A673 (cell line): ENCODE results near the gene HNRNPH3. TPM values are rescaled to one million over a fixed set of nuclear protein-coding genes. Genes with fewer than 3 reads are reported as not detected.

Experiments used
- BruUV-seq: library from RNA; stranded (reverse); fragments of 400-500 nt; replicated peaks from 2 replicates; lab custom pipeline; 2021; lab: Mats Ljungman, UMichigan
- CTCF ChIA-PET: fragments of 300-600 bp; sonication (Branson Sonifier 250); formaldehyde crosslinking; loops from one replicate; lab custom pipeline; 2022; ENCODE audit warnings: antibody characterized with exemption; lab: Charles Lee
- POLR2A ChIA-PET: fragments of 300-600 bp; sonication (Branson Sonifier 250); formaldehyde crosslinking; loops from one replicate; lab custom pipeline; 2022; ENCODE audit warnings: antibody characterized with exemption; ENCODE audit not compliant: low non-redundant PET; lab: Charles Lee
- DNase-seq: peaks from one replicate; pipeline ENCODE4 v3.0.0-alpha.2; 2015; ENCODE audit warnings: low spot score
- H3K27ac ChIP-seq: fragments of 200-600 bp; sonication (generic); 2 replicates; pipeline ENCODE4 v1.5.1; 2016; ENCODE audit warnings: mixed run types, low read depth, mild to moderate bottlenecking, mixed read lengths, antibody characterized with exemption, low read length; ENCODE audit not compliant: poor library complexity, severe bottlenecking
- H3K27me3 ChIP-seq: fragments of 200-600 bp; sonication (generic); replicated peaks from 2 replicates; pipeline ENCODE4 v1.6.1; 2017; ENCODE audit warnings: mixed run types, low read depth, mild to moderate bottlenecking, mixed read lengths, antibody characterized with exemption, low read length; ENCODE audit not compliant: insufficient read depth, poor library complexity
- H3K36me3 ChIP-seq: fragments of 200-600 bp; sonication (generic); 2 replicates; pipeline ENCODE4 v1.6.1; 2016; ENCODE audit warnings: mixed run types, mild to moderate bottlenecking, mixed read lengths, antibody characterized with exemption, low read length; ENCODE audit not compliant: insufficient read depth, poor library complexity, severe bottlenecking
- H3K4me1 ChIP-seq: fragments of 200-600 bp; sonication (generic); 2 replicates; pipeline ENCODE4 v1.6.1; 2017; ENCODE audit warnings: mixed run types, mild to moderate bottlenecking, mixed read lengths, antibody characterized with exemption, low read length; ENCODE audit not compliant: insufficient read depth, poor library complexity, severe bottlenecking
- H3K4me3 ChIP-seq: fragments of 200-600 bp; sonication (generic); 2 replicates; pipeline ENCODE4 v1.5.1; 2016; ENCODE audit warnings: low read depth, mixed run types, mild to moderate bottlenecking, mixed read lengths, low read length; ENCODE audit not compliant: poor library complexity, severe bottlenecking
- H3K9me3 ChIP-seq: fragments of 200-600 bp; sonication (generic); 2 replicates; pipeline ENCODE4 v1.6.1; 2016; ENCODE audit warnings: mixed run types, low read depth, mild to moderate bottlenecking, mixed read lengths, antibody characterized with exemption, low read length; ENCODE audit not compliant: poor library complexity, severe bottlenecking
- CTCF ChIP-seq: fragments of 300-800, 200-600 bp; sonication (generic); conservative IDR thresholded peaks from 2 replicates; pipeline ENCODE4 v1.5.1; 2017; ENCODE audit warnings: low read depth, mild to moderate bottlenecking, antibody characterized with exemption, low read length, moderate library complexity, mixed read lengths
- EZH2 ChIP-seq: fragments of 200-600 bp; sonication (generic); IDR thresholded peaks from 2 replicates; pipeline ENCODE4 v1.6.1; 2017; ENCODE audit warnings: borderline replicate concordance, low read depth, mild to moderate bottlenecking, mixed read lengths, antibody characterized with exemption, low read length; ENCODE audit not compliant: poor library complexity, severe bottlenecking
- intact Hi-C: fragments of 100-400 bp; cut with micrococcal nuclease; formaldehyde crosslinking; loops from one replicate; pipeline ENCODE4 v1.10.0; 2022; ENCODE audit not compliant: unreplicated experiment
- total RNA-seq: library from RNA; stranded (reverse); gene quantifications from 2 replicates; pipeline ENCODE4 v1.2.3, GENCODE V29; 2021

Gene HNRNPH3
- total RNA-seq, 1 experiment from 2014 or later = 251 TPM

- no peak for DNase-seq
These were observed 34.7 kb downstream of the HNRNPH3 start for GRCh38 chr10:68366600-68366999.

GRCh38 chr10:68367121-68367520, 35.3 kb downstream of the HNRNPH3 start:
- Histone ChIP-seq H3K4me1 (no peaks in the 10 kb centered on the region), H3K27ac (no peak overlapping the region), H3K9me3 (no peaks in the 10 kb centered on the region), H3K4me3 (no peak overlapping the region), H3K36me3 (peaks cover 32% of the 10 kb centered on the region), H3K27me3 (no peaks in the 10 kb centered on the region)
- intact Hi-C loops = no loop called here
- TF ChIP-seq CTCF (no peak), EZH2 (no peak)
- BruUV-seq = no TSS peak
- ChIA-PET POLR2A (no interaction called here), CTCF (no interaction called here)
- DNase-seq = no peak

More at GRCh38 chr10:68366600-68366999, 34.7 kb downstream of the HNRNPH3 start:
- Histone ChIP-seq H3K27ac (no peak overlapping the region), H3K27me3 (no peaks in the 10 kb centered on the region), H3K4me1 (no peaks in the 10 kb centered on the region), H3K9me3 (no peaks in the 10 kb centered on the region), H3K36me3 (peaks cover 28% of the 10 kb centered on the region), H3K4me3 (no peak overlapping the region)
- intact Hi-C loops = no loop called here
- BruUV-seq = no TSS peak
- ChIA-PET CTCF (no interaction called here), POLR2A (no interaction called here)
- TF ChIP-seq CTCF (no peak), EZH2 (no peak)

GRCh38 chr10:68371604-68372003, 39.7 kb downstream of the HNRNPH3 start:
- CTCF ChIA-PET = no interaction called here
- H3K4me1 ChIP-seq = no peaks in the 10 kb centered on the region
- BruUV-seq = no TSS peak
- H3K27me3 ChIP-seq = no peaks in the 10 kb centered on the region
- peaks cover 5% of the 10 kb centered on the region for H3K9me3 ChIP-seq
- POLR2A ChIA-PET = no interaction called here
- TF ChIP-seq EZH2 (no peak), CTCF (no peak)
- no peak overlapping the region for H3K27ac ChIP-seq
- intact Hi-C loops = no loop called here
- no peak for DNase-seq
- H3K4me3 ChIP-seq = no peak overlapping the region
- H3K36me3 ChIP-seq = peaks cover 37% of the 10 kb centered on the region
